ENCODE results near the gene AMFR. TPM values are rescaled to one million over a fixed set of nuclear protein-coding genes. Genes with fewer than 3 reads are reported as not detected.
A peak's percentile ranks its signal among the peaks of the same experiment; 100 is the strongest.

AMFR gene
- total RNA-seq, 6 experiments from 2014 or later = 92.2 to 189 (median 137) TPM

- intact Hi-C loops (cut with DNase I) = no loop called here
- Histone ChIP-seq H3K36me3 (peaks cover 0 to under 1% (median 0%) of the 10 kb centered on the region in 4 donors), H3K4me3 (no peak overlapping the region), H3K4me1 (peaks cover 0 to 28% (median 13%) of the 10 kb centered on the region in 4 donors), H3K27ac (no peak overlapping the region), H3K9me3 (no peaks in the 10 kb centered on the region), H3K27me3 (no peaks in the 10 kb centered on the region)
- no CpG with 5 or more reads among the region's 8 CpGs for WGBS (ENCODE audit: insufficient coverage, low coverage, low lambda C conversion rate, missing lambda C conversion rate)
- TF ChIP-seq CTCF (IDR thresholded peaks at IDR 0.05) (no peak), POLR2A (IDR thresholded peaks at IDR 0.05) (no peak)
- peak in 1 of 3 donors; percentile 37 for DNase-seq
- ATAC-seq = no peak
Observed at GRCh38 chr16:56347166-56347565, 78.2 kb downstream of the AMFR start.

- intact Hi-C loops (cut with DNase I) = no loop called here
- ATAC-seq (no peak), DNase-seq (peak in 1 of 3 donors; percentile 45)
- Histone ChIP-seq H3K9me3 (no peaks in the 10 kb centered on the region), H3K27ac (peak overlapping the region in 2 of 3 donors; percentile 70 to 83), H3K36me3 (peaks cover 0 to 9% (median 0%) of the 10 kb centered on the region in 4 donors), H3K27me3 (no peaks in the 10 kb centered on the region), H3K4me3 (no peak overlapping the region), H3K4me1 (peaks cover 0 to 28% (median 13%) of the 10 kb centered on the region in 4 donors)
- TF ChIP-seq POLR2A (IDR thresholded peaks at IDR 0.05) (no peak), CTCF (IDR thresholded peaks at IDR 0.05) (no peak)
- WGBS (ENCODE audit: insufficient coverage, low coverage, low lambda C conversion rate, missing lambda C conversion rate) = 98% methylated on average over 9 of the region's 15 CpGs
Observed at GRCh38 chr16:56346131-56346890, 79.0 kb downstream of the AMFR start.

GRCh38 chr16:56345406-56346050 is 79.8 kb downstream of the AMFR start:
- ATAC-seq = peak; percentile 69 to 85 (median 83)
- H3K4me1 ChIP-seq = peaks cover 0 to 28% (median 13%) of the 10 kb centered on the region in 4 donors
- H3K27ac ChIP-seq = peak overlapping the region in 2 of 3 donors; percentile 70 to 83
- H3K9me3 ChIP-seq = no peaks in the 10 kb centered on the region
- WGBS (ENCODE audit: insufficient coverage, low coverage, low lambda C conversion rate, missing lambda C conversion rate) = 73% methylated on average over 7 of the region's 13 CpGs
- TF ChIP-seq POLR2A (IDR thresholded peaks at IDR 0.05) = peak; percentile 74
- TF ChIP-seq CTCF (IDR thresholded peaks at IDR 0.05) = no peak
- peak; percentile 53 to 93 (median 87) for DNase-seq
- no peaks in the 10 kb centered on the region for H3K27me3 ChIP-seq
- H3K36me3 ChIP-seq = peaks cover 0 to 10% (median 1%) of the 10 kb centered on the region in 4 donors
- H3K4me3 ChIP-seq = no peak overlapping the region
- intact Hi-C loops (cut with DNase I) = no loop called here

- Histone ChIP-seq H3K27me3 (no peaks in the 10 kb centered on the region), H3K27ac (peak overlapping the region in 2 of 3 donors; percentile 70 to 83), H3K9me3 (no peaks in the 10 kb centered on the region), H3K4me3 (no peak overlapping the region), H3K4me1 (peaks cover 0 to 25% (median 12%) of the 10 kb centered on the region in 4 donors), H3K36me3 (peaks cover 0 to 10% (median 1%) of the 10 kb centered on the region in 4 donors)
- ATAC-seq = peak; percentile 11 to 58 (median 30)
- peak in 2 of 3 donors; percentile 66 to 72 for DNase-seq
- 70% methylated on average over 6 of the region's 18 CpGs for WGBS (ENCODE audit: insufficient coverage, low coverage, low lambda C conversion rate, missing lambda C conversion rate)
- intact Hi-C loops (cut with DNase I) = no loop called here
- TF ChIP-seq CTCF (IDR thresholded peaks at IDR 0.05) = no peak
- TF ChIP-seq POLR2A (IDR thresholded peaks at IDR 0.05) = no peak
Observed at GRCh38 chr16:56344518-56345405, 80.6 kb downstream of the AMFR start.

Data from right lobe of liver (tissue), 6 donors.